Tibial nerve (tissue), 4 donors: ENCODE measurements around the gene SHQ1.

ENCODE experiments used
- EP300 ChIP-seq, 2 donors: sonication (generic); formaldehyde crosslinking; IDR thresholded peaks; one replicate each; pipeline ENCODE4 v1.6.1; 2017; ENCODE audit warnings: antibody characterized with exemption in 2 of 2, mild to moderate bottlenecking in 1 of 2
- POLR2A ChIP-seq, 2 donors: fragments of 450-650 bp; IDR thresholded peaks; one replicate each; pipeline ENCODE4 v1.6.1; 2017; ENCODE audit warnings: antibody characterized with exemption in 2 of 2, mild to moderate bottlenecking in 2 of 2, moderate library complexity in 2 of 2
- TF ChIP-seq, protein P1 (sequence below), 5 experiments: fragments of 200-600 bp in 3 of 5; fragments of 450-650 bp in 2 of 5; sonication (generic) in 3 of 5; IDR thresholded peaks; one replicate each; pipeline ENCODE4 v1.5.1; 2016 to 2019; ENCODE audit warnings: antibody characterized with exemption in 5 of 5, mild to moderate bottlenecking in 3 of 5, moderate library complexity in 2 of 5

DNA sequence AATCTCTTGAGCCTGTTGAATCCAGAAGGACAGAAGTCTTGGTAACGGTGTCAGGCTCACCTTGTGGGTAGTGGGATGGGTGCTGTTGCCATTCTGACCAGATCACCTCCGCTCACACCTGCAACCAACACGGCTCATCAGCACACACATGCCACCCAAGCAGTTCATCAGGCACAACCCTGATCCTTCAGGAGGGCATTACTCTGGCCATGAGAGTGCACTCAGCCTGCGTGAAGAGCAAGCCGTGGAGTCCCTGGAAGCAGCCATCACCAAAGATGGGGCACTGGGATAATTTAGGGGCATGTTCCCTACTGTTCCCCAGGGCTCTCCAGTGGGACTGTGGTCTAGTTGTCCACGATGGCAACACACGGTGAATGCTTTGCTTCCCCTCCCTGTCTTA is 120.5 kb downstream of the SHQ1 start:
- TF ChIP-seq, protein P1, sequence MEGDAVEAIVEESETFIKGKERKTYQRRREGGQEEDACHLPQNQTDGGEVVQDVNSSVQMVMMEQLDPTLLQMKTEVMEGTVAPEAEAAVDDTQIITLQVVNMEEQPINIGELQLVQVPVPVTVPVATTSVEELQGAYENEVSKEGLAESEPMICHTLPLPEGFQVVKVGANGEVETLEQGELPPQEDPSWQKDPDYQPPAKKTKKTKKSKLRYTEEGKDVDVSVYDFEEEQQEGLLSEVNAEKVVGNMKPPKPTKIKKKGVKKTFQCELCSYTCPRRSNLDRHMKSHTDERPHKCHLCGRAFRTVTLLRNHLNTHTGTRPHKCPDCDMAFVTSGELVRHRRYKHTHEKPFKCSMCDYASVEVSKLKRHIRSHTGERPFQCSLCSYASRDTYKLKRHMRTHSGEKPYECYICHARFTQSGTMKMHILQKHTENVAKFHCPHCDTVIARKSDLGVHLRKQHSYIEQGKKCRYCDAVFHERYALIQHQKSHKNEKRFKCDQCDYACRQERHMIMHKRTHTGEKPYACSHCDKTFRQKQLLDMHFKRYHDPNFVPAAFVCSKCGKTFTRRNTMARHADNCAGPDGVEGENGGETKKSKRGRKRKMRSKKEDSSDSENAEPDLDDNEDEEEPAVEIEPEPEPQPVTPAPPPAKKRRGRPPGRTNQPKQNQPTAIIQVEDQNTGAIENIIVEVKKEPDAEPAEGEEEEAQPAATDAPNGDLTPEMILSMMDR (IDR thresholded peaks at IDR 0.05), result no peak
- TF ChIP-seq EP300 (IDR thresholded peaks at IDR 0.05) (no peak), POLR2A (IDR thresholded peaks at IDR 0.05) (no peak)
